Endothelial cell of umbilical vein (primary cell): ENCODE results near the gene SORCS2. TPM values are rescaled to one million over a fixed set of nuclear protein-coding genes. Genes with fewer than 3 reads are reported as not detected.

Source experiments
- BruUV-seq: library from RNA; stranded (reverse); fragments of 400-500 nt; replicated peaks from 2 replicates; lab custom pipeline; 2021; lab: Mats Ljungman, UMichigan
- CTCF ChIA-PET: fragments of 300-600, 350-600 bp; sonication (Branson Sonifier 250); formaldehyde crosslinking; loops from one replicate; lab custom pipeline; 2021; ENCODE audit warnings: antibody characterized with exemption, inconsistent platforms; lab: Charles Lee
- POLR2A ChIA-PET: fragments of 300-600, 350-600 bp; sonication (Branson Sonifier 250); formaldehyde crosslinking; loops from one replicate; lab custom pipeline; 2021; ENCODE audit warnings: antibody characterized with exemption, inconsistent platforms; lab: Charles Lee
- DNase-seq: peaks from one replicate; pipeline ENCODE4 v3.0.0-alpha.2; 2011; ENCODE audit warnings: low read depth, low spot score
- FAIRE-seq: peaks from 2 replicates; lab custom pipeline; 2011; peaks lifted over from hg19 to GRCh38; lab: Jason Lieb, UNC
- H2AFZ ChIP-seq: 2 replicates; pipeline ENCODE4 v1.6.0; 2012; ENCODE audit warnings: low read depth, low read length, control low read depth, inconsistent platforms
- H3K27ac ChIP-seq: 2 replicates; pipeline ENCODE4 v1.5.1; 2011; ENCODE audit warnings: low read depth, mild to moderate bottlenecking, control low read depth, low read length, moderate library complexity; ENCODE audit not compliant: insufficient read depth
- H3K27me3 ChIP-seq, 2 experiments: 2 replicates each; pipeline versions ENCODE4 v1.6.0 to v1.6.1; 2011; ENCODE audit warnings: low read length in 2 of 2, mixed read lengths in 1 of 2; ENCODE audit not compliant: control insufficient read depth in 2 of 2, insufficient read depth in 2 of 2
- H3K36me3 ChIP-seq, 2 experiments: 2 replicates in 1 of 2; 3 replicates in 1 of 2; pipeline ENCODE4 v1.5.1; 2011; ENCODE audit warnings: low read length in 2 of 2, mild to moderate bottlenecking in 1 of 2, moderate library complexity in 1 of 2; ENCODE audit not compliant: control insufficient read depth in 2 of 2, insufficient read depth in 2 of 2; ENCODE audit errors: extremely low read depth in 1 of 2
- H3K4me1 ChIP-seq: 3 replicates; pipeline ENCODE4 v1.5.1; 2011; ENCODE audit warnings: mild to moderate bottlenecking, low read length; ENCODE audit not compliant: control insufficient read depth, insufficient read depth; ENCODE audit errors: extremely low read depth
- H3K4me2 ChIP-seq: 2 replicates; pipeline ENCODE4 v1.6.1; 2011; ENCODE audit warnings: low read length, control low read depth, mixed read lengths; ENCODE audit not compliant: insufficient read depth
- H3K4me3 ChIP-seq, 3 experiments: fragments of 200-600 bp in 1 of 3; sonication (generic), shearing (Covaris generic) in 1 of 3; replicated peaks in 1 of 3; 2 replicates each; pipeline ENCODE4 v1.5.1; 2011 to 2016; ENCODE audit warnings: control low read depth in 3 of 3, low read length in 3 of 3, mild to moderate bottlenecking in 2 of 3, inconsistent platforms in 1 of 3, low read depth in 1 of 3, moderate library complexity in 1 of 3; ENCODE audit not compliant: insufficient read depth in 1 of 3
- H3K79me2 ChIP-seq: 2 replicates; pipeline ENCODE4 v1.6.0; 2012; ENCODE audit warnings: low read length, inconsistent platforms; ENCODE audit not compliant: control insufficient read depth, insufficient read depth
- H3K9ac ChIP-seq: replicated peaks from 2 replicates; pipeline ENCODE3; 2011; ENCODE audit warnings: low read length, control low read depth; ENCODE audit not compliant: insufficient read depth; ENCODE audit errors: extremely low read depth
- H3K9me1 ChIP-seq: replicated peaks from 3 replicates; pipeline ENCODE4 v1.6.0; 2011; ENCODE audit warnings: mild to moderate bottlenecking, low read length; ENCODE audit not compliant: control insufficient read depth, insufficient read depth; ENCODE audit errors: extremely low read depth
- H3K9me3 ChIP-seq: replicated peaks from 2 replicates; pipeline ENCODE4 v1.5.1; 2012; ENCODE audit warnings: low read length, inconsistent platforms; ENCODE audit not compliant: control insufficient read depth, insufficient read depth
- H4K20me1 ChIP-seq: replicated peaks from 2 replicates; pipeline ENCODE3; 2011; ENCODE audit warnings: mild to moderate bottlenecking, low read length; ENCODE audit not compliant: control insufficient read depth, insufficient read depth; ENCODE audit errors: extremely low read depth
- CTCF ChIP-seq, 2 donors: IDR thresholded peaks; 1 replicate in 1 of 2; 2 replicates in 1 of 2; pipeline ENCODE4 v1.5.1; 2011; ENCODE audit warnings: low read length in 2 of 2, mild to moderate bottlenecking in 2 of 2, moderate library complexity in 2 of 2, control low read depth in 1 of 2, inconsistent platforms in 1 of 2, low read depth in 1 of 2; ENCODE audit not compliant: insufficient read depth in 1 of 2; ENCODE audit errors: extremely low read depth in 1 of 2
- FOS ChIP-seq: IDR thresholded peaks from 2 replicates; pipeline ENCODE4 v1.6.1; 2011; ENCODE audit warnings: mild to moderate bottlenecking, low read length, moderate library complexity, borderline replicate concordance; ENCODE audit not compliant: insufficient read depth
- GATA2 ChIP-seq: IDR thresholded peaks from 2 replicates; pipeline ENCODE4 v1.7.0; 2011; ENCODE audit warnings: low read depth, mild to moderate bottlenecking, moderate library complexity, mixed read lengths, low read length; ENCODE audit not compliant: insufficient read length, insufficient read depth
- JUN ChIP-seq: IDR thresholded peaks from 2 replicates; pipeline ENCODE4 v1.6.1; 2011; ENCODE audit warnings: borderline replicate concordance, low read depth; ENCODE audit not compliant: insufficient read length, insufficient read depth
- MAX ChIP-seq: IDR thresholded peaks from 2 replicates; pipeline ENCODE4 v1.6.1; 2011; ENCODE audit not compliant: insufficient read depth, insufficient read length
- POLR2AphosphoS5 ChIP-seq: IDR thresholded peaks from 2 replicates; pipeline ENCODE4 v1.6.1; 2012; ENCODE audit warnings: low read depth, mild to moderate bottlenecking, control low read depth, low read length, moderate library complexity; ENCODE audit not compliant: insufficient read depth
- dilution Hi-C: fragments of 300-500 bp; cut with MboI; formaldehyde crosslinking; loops from one replicate; pipeline ENCODE4 v1.15.0; 2019; ENCODE audit warnings: low sequenced_read_pairs; ENCODE audit not compliant: extremely low pct_ligation_motif_present
- intact Hi-C: fragments of 100-400 bp; cut with micrococcal nuclease; formaldehyde crosslinking; loops from one replicate; pipeline ENCODE4 v1.10.0; 2022
- polyA plus RNA-seq, 4 experiments: library from polyadenylated mRNA; depleted of rRNA in 3 of 4; stranded (reverse) in 3 of 4; unstranded in 1 of 4; fragments of >200 nt; gene quantifications; 2 replicates each; pipeline versions ENCODE4 v1.2.1 to v1.2.3, GENCODE V29; 2011 to 2012; ENCODE audit warnings: missing spikeins in 1 of 4
- total RNA-seq: library from RNA; stranded (reverse); gene quantifications from 2 replicates; pipeline ENCODE4 v1.2.3, GENCODE V29; 2021

The SORCS2 gene
- total and polyA plus RNA-seq, 2 donors (not counting 3 experiments of a cell fraction or from before 2014, with no cell fraction given), result not detected

GRCh38 chr4:7753271-7753670, 560.9 kb downstream of the SORCS2 start:
- no peak for TF ChIP-seq JUN
- TF ChIP-seq CTCF (IDR thresholded peaks at IDR 0.05; ENCODE audit: extremely low read depth in 1 of 2, insufficient read depth in 1 of 2, low read depth in 1 of 2, low read length in 2 of 2), result no peak
- no peak for TF ChIP-seq FOS
- TF ChIP-seq POLR2AphosphoS5, result no peak
- no peak for TF ChIP-seq GATA2
- TF ChIP-seq MAX, result no peak
- Histone ChIP-seq H3K79me2 (no peaks in the 10 kb centered on the region), H3K4me1 (peaks cover 5% of the 10 kb centered on the region), H3K4me3 (no peak overlapping the region), H3K9ac (no peak overlapping the region), H3K27me3 (no peaks in the 10 kb centered on the region), H3K4me2 (no peak overlapping the region), H3K9me3 (no peaks in the 10 kb centered on the region), H3K9me1 (no peaks in the 10 kb centered on the region), H4K20me1 (no peaks in the 10 kb centered on the region), H3K27ac (no peak overlapping the region), H3K36me3 (peaks cover 0 to 4% of the 10 kb centered on the region in 2 experiments), H2AFZ (no peak overlapping the region)
- FAIRE-seq (no peak), DNase-seq (no peak)
- ChIA-PET CTCF (no interaction called here), POLR2A (no interaction called here)
- intact Hi-C loops (no loop called here), dilution Hi-C loops (no loop called here)
- BruUV-seq, result no TSS peak
